AG04450 (cell line): ENCODE data around the gene EFTUD2. TPM values are rescaled to one million over a fixed set of nuclear protein-coding genes. Genes with fewer than 3 reads are reported as not detected.

Source experiments
- CTCF ChIA-PET: fragments of 300-600, 350-600 bp; formaldehyde crosslinking; extraction: SDS; loops from one replicate; lab custom pipeline; 2022; ENCODE audit warnings: antibody characterized with exemption, inconsistent platforms; lab: Charles Lee
- POLR2A ChIA-PET: fragments of 350-600 bp; formaldehyde crosslinking; extraction: SDS; loops from one replicate; lab custom pipeline; 2021; ENCODE audit warnings: antibody characterized with exemption, inconsistent platforms; lab: Yijun Ruan, JAX
- DNase-seq: peaks from one replicate; pipeline ENCODE4 v3.0.0-alpha.2; 2011; ENCODE audit warnings: low read depth, low spot score
- H3K27ac ChIP-seq: one replicate; pipeline ENCODE4 v1.5.1; 2012; ENCODE audit warnings: low read depth, low read length, control low read depth
- H3K27me3 ChIP-seq: one replicate; pipeline ENCODE4 v1.6.0; 2012; ENCODE audit warnings: low read length; ENCODE audit not compliant: control insufficient read depth, insufficient read depth
- H3K4me3 ChIP-seq: 2 replicates; pipeline ENCODE4 v1.5.1; 2011; ENCODE audit warnings: mild to moderate bottlenecking, low read depth, low read length, control low read depth
- H3K9me3 ChIP-seq: 2 replicates; pipeline ENCODE4 v1.5.1; 2012; ENCODE audit warnings: low read length; ENCODE audit not compliant: control insufficient read depth, insufficient read depth
- CTCF ChIP-seq: IDR thresholded peaks from 2 replicates; pipeline ENCODE4 v1.5.1; 2011; ENCODE audit warnings: low read depth, low read length, control low read depth, inconsistent platforms
- polyA plus RNA-seq: library from polyadenylated mRNA; depleted of rRNA; stranded (reverse); fragments of >200 nt; gene quantifications from 2 replicates; pipeline ENCODE4 v1.2.3, GENCODE V29; 2011

Gene EFTUD2
- polyA plus RNA-seq, 1 experiment, result 147 TPM

- Histone ChIP-seq H3K4me3 (no peak overlapping the region), H3K27me3 (no peaks in the 10 kb centered on the region), H3K27ac (no peak overlapping the region), H3K9me3 (peaks cover 8% of the 10 kb centered on the region)
- TF ChIP-seq CTCF, result no peak
- POLR2A ChIA-PET, result no interaction called here
- DNase-seq, result no peak
- CTCF ChIA-PET, result interaction anchor here (0.5 to 0.8 kb wide), 3 partner anchors 21 to 194 kb away, joined by 3 read pairs; partner anchors contain the start of gene ACBD4
Observed at GRCh38 chr17:44941712-44942331, 42.6 kb upstream of the EFTUD2 start.

GRCh38 chr17:44940768-44941167, 41.5 kb upstream of the EFTUD2 start:
- no peak overlapping the region for H3K4me3 ChIP-seq
- CTCF ChIA-PET, result interaction anchor here (0.8 to 2.3 kb wide), 2 partner anchors 21 to 62 kb away, joined by 3 to 9 read pairs; no protein-coding TSS in a partner anchor
- DNase-seq, result no peak
- H3K27me3 ChIP-seq, result no peaks in the 10 kb centered on the region
- peaks cover 8% of the 10 kb centered on the region for H3K9me3 ChIP-seq
- TF ChIP-seq CTCF, result no peak
- POLR2A ChIA-PET, result no interaction called here
- H3K27ac ChIP-seq, result no peak overlapping the region

- ChIA-PET CTCF (interaction anchor here (0.8 to 2.3 kb wide), 3 partner anchors 20 to 62 kb away, joined by 3 to 9 read pairs (median 4); no protein-coding TSS in a partner anchor), POLR2A (no interaction called here)
- H3K9me3 ChIP-seq, result peaks cover 8% of the 10 kb centered on the region
- H3K27ac ChIP-seq, result no peak overlapping the region
- no peak for TF ChIP-seq CTCF
- no peak overlapping the region for H3K4me3 ChIP-seq
- no peaks in the 10 kb centered on the region for H3K27me3 ChIP-seq
- DNase-seq, result no peak
Observed at GRCh38 chr17:44940317-44940716, 41.1 kb upstream of the EFTUD2 start.

GRCh38 chr17:44935116-44935515, 35.9 kb upstream of the EFTUD2 start:
- TF ChIP-seq CTCF, result no peak
- Histone ChIP-seq H3K4me3 (no peak overlapping the region), H3K27ac (no peak overlapping the region), H3K27me3 (no peaks in the 10 kb centered on the region), H3K9me3 (peaks cover 8% of the 10 kb centered on the region)
- POLR2A ChIA-PET, result no interaction called here
- CTCF ChIA-PET, result no interaction called here
- DNase-seq, result no peak

- ChIA-PET CTCF (no interaction called here), POLR2A (no interaction called here)
- Histone ChIP-seq H3K27me3 (no peaks in the 10 kb centered on the region), H3K27ac (no peak overlapping the region), H3K9me3 (peaks cover 8% of the 10 kb centered on the region), H3K4me3 (no peak overlapping the region)
- TF ChIP-seq CTCF, result no peak
- DNase-seq, result no peak
Observed at GRCh38 chr17:44934745-44935105, 35.5 kb upstream of the EFTUD2 start.
